ENCODE results near the gene AKAP13.

DNA sequence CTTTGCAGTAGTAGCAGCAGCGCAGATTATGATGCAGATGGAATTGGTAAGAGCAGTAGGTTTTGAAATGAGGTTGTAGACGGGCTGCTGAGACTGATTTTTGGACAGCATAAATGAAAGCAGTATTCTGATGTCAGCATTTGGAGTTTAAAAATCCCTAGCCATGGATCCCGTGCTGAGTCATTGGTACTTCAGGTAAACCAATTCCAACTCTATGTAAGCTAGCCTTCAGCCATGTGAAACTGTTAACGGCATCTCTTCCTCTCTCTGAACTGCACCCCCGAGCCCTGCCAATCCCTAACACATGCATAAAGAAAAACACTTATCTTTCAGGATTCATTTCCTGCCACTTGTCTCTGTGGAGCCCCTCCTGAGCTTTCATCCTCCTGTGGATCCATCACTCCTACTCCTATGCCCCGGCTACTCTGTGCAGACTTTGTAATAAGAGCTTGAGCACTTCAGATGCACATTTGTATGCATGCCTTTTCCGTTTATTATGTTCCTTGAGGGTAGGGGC lies 119.0 kb downstream of the AKAP13 start:
- TF ChIP-seq, protein P1, sequence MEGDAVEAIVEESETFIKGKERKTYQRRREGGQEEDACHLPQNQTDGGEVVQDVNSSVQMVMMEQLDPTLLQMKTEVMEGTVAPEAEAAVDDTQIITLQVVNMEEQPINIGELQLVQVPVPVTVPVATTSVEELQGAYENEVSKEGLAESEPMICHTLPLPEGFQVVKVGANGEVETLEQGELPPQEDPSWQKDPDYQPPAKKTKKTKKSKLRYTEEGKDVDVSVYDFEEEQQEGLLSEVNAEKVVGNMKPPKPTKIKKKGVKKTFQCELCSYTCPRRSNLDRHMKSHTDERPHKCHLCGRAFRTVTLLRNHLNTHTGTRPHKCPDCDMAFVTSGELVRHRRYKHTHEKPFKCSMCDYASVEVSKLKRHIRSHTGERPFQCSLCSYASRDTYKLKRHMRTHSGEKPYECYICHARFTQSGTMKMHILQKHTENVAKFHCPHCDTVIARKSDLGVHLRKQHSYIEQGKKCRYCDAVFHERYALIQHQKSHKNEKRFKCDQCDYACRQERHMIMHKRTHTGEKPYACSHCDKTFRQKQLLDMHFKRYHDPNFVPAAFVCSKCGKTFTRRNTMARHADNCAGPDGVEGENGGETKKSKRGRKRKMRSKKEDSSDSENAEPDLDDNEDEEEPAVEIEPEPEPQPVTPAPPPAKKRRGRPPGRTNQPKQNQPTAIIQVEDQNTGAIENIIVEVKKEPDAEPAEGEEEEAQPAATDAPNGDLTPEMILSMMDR (conservative IDR thresholded peaks at IDR 0.05) = no peak
- TF ChIP-seq ZFX (IDR thresholded peaks at IDR 0.05) = no peak

Data from C4-2B (cell line).